ENCODE measurements around the gene SMARCE1.

SMARCE1 gene

GRCh38 chr17:40647624-40648383 lies at the start of gene SMARCE1:
Gene SMARCE1, minus strand, starts transcription at chr17:40647818. Its CDS starts 2,016 bp downstream, at chr17:40645802.
- DNase-seq = peak; percentile 80

GRCh38 chr17:40697297-40697696 lies 49.7 kb upstream of the SMARCE1 start:
- DNase-seq = no peak

GRCh38 chr17:40696651-40697072 lies 49.0 kb upstream of the SMARCE1 start:
- no peak for DNase-seq

GRCh38 chr17:40695874-40696472 lies 48.4 kb upstream of the SMARCE1 start:
- no peak for DNase-seq

- no peak for DNase-seq
Measured at GRCh38 chr17:40694584-40694983, 47.0 kb upstream of the SMARCE1 start.

- DNase-seq = no peak
Measured at GRCh38 chr17:40687106-40687505, 39.5 kb upstream of the SMARCE1 start.

- no peak for DNase-seq
Measured at GRCh38 chr17:40686192-40686591, 38.6 kb upstream of the SMARCE1 start.

- DNase-seq = no peak
Measured at GRCh38 chr17:40680998-40681397, 33.4 kb upstream of the SMARCE1 start.

GRCh38 chr17:40679523-40679907 lies 31.9 kb upstream of the SMARCE1 start:
- DNase-seq = no peak

- peak; percentile 7 for DNase-seq
Measured at GRCh38 chr17:40678902-40679522, 31.4 kb upstream of the SMARCE1 start.

GRCh38 chr17:40675905-40676304 lies 28.3 kb upstream of the SMARCE1 start:
- DNase-seq = no peak

GRCh38 chr17:40672654-40673053 lies 25.0 kb upstream of the SMARCE1 start:
- no peak for DNase-seq

GRCh38 chr17:40671282-40671681 lies 23.7 kb upstream of the SMARCE1 start:
- no peak for DNase-seq

- DNase-seq = no peak
Measured at GRCh38 chr17:40666331-40666730, 18.7 kb upstream of the SMARCE1 start.

GRCh38 chr17:40664582-40665333 lies 17.1 kb upstream of the SMARCE1 start, which contains the start of gene KRT222:
Gene KRT222, minus strand, starts transcription at chr17:40665177. Its CDS starts 78 bp downstream, at chr17:40665099.
- DNase-seq = no peak

- DNase-seq = no peak
Measured at GRCh38 chr17:40663252-40663651, 15.6 kb upstream of the SMARCE1 start.

GRCh38 chr17:40659911-40660310 lies 12.3 kb upstream of the SMARCE1 start:
- DNase-seq = peak; percentile 39

- no peak for DNase-seq
Measured at GRCh38 chr17:40658396-40658795, 10.8 kb upstream of the SMARCE1 start.

- DNase-seq = no peak
Measured at GRCh38 chr17:40651939-40652338, 4.3 kb upstream of the SMARCE1 start.

- no peak for DNase-seq
Measured at GRCh38 chr17:40648384-40648968, 858 bp upstream of the SMARCE1 start.

GRCh38 chr17:40646791-40647623 lies 611 bp downstream of the SMARCE1 start:
- DNase-seq = no peak

GRCh38 chr17:40645943-40646342 lies 1.7 kb downstream of the SMARCE1 start:
- no peak for DNase-seq

Data from CD4-positive, alpha-beta T cell treated with Interleukin-6 for 4 hours (primary cell).